BLaER1 treated with 17β-estradiol and CSF1 and Interleukin-3, amounts not matched to agents 10 nM and 100 nM (cell line): ENCODE measurements around the gene C3orf18.
A peak's percentile ranks its signal among the peaks of the same experiment; 100 is the strongest.

Experiments used
- H3K27ac ChIP-seq, 11 experiments: shearing (Covaris generic); formaldehyde crosslinking; 2 replicates each; pipeline ENCODE4 v1.8.1; 2022
- H3K27me3 ChIP-seq, 11 experiments: shearing (Covaris generic); formaldehyde crosslinking; 2 replicates each; pipeline ENCODE4 v1.8.1; 2022
- H3K36me3 ChIP-seq, 11 experiments: shearing (Covaris generic); formaldehyde crosslinking; 2 replicates each; pipeline ENCODE4 v1.8.1; 2022
- H3K4me1 ChIP-seq, 10 experiments: shearing (Covaris generic); formaldehyde crosslinking; 2 replicates each; pipeline ENCODE4 v1.8.1; 2022
- H3K4me2 ChIP-seq, 11 experiments: shearing (Covaris generic); formaldehyde crosslinking; 2 replicates each; pipeline ENCODE4 v1.8.1; 2022
- H3K4me3 ChIP-seq, 10 experiments: shearing (Covaris generic); formaldehyde crosslinking; 2 replicates each; pipeline ENCODE4 v1.8.1; 2022
- H3K9ac ChIP-seq, 11 experiments: shearing (Covaris generic); formaldehyde crosslinking; 2 replicates each; pipeline ENCODE4 v1.8.1; 2022
- H3K9me3 ChIP-seq, 11 experiments: shearing (Covaris generic); formaldehyde crosslinking; replicated peaks in 1 of 11; 2 replicates each; pipeline ENCODE4 v1.8.1; 2022
- H4K20me1 ChIP-seq, 11 experiments: shearing (Covaris generic); formaldehyde crosslinking; 2 replicates each; pipeline ENCODE4 v1.8.1; 2022
- Cebpa-rat ChIP-seq, 11 experiments: shearing (Covaris generic); IDR thresholded peaks; 2 replicates each; pipeline ENCODE4 v1.8.1; 2022

C3orf18 gene

GRCh38 chr3:50550079-50550736 lies 17.3 kb downstream of the C3orf18 start:
- Histone ChIP-seq H3K4me1 (peaks cover 0 to 4% (median 0%) of the 10 kb centered on the region in 10 experiments; a peak in 1 of 20 replicates), H3K4me2 (no peak overlapping the region), H3K9me3 (no peaks in the 10 kb centered on the region), H3K27me3 (no peaks in the 10 kb centered on the region), H3K36me3 (no peaks in the 10 kb centered on the region), H3K27ac (no peak overlapping the region), H3K4me3 (no peak overlapping the region), H4K20me1 (no peaks in the 10 kb centered on the region; a peak in 3 of 22 replicates), H3K9ac (peak overlapping the region in 1 of 11 experiments; percentile 4; a peak in 1 of 22 replicates)
- no peak for TF ChIP-seq Cebpa-rat (IDR thresholded peaks at IDR 0.05)

- peak overlapping the region in 3 of 11 experiments; percentile 13 to 44 (median 21); a peak in 1 of 22 replicates for H3K9ac ChIP-seq
- H3K4me1 ChIP-seq: peaks cover 0 to under 1% (median 0%) of the 10 kb centered on the region in 10 experiments; a peak in 4 of 20 replicates
- TF ChIP-seq Cebpa-rat (IDR thresholded peaks at IDR 0.05): no peak
- H3K4me3 ChIP-seq: no peak overlapping the region
- H3K36me3 ChIP-seq: no peaks in the 10 kb centered on the region
- no peak overlapping the region for H3K27ac ChIP-seq
- no peaks in the 10 kb centered on the region for H3K27me3 ChIP-seq
- H3K9me3 ChIP-seq: no peaks in the 10 kb centered on the region
- H3K4me2 ChIP-seq: no peak overlapping the region
- no peaks in the 10 kb centered on the region; a peak in 3 of 22 replicates for H4K20me1 ChIP-seq
Measured at GRCh38 chr3:50549226-50549625, 18.3 kb downstream of the C3orf18 start.

- Histone ChIP-seq H4K20me1 (peaks cover 0 to 5% (median 0%) of the 10 kb centered on the region in 11 experiments; a peak in 4 of 22 replicates), H3K27ac (no peak overlapping the region), H3K36me3 (no peaks in the 10 kb centered on the region), H3K4me3 (no peak overlapping the region), H3K27me3 (no peaks in the 10 kb centered on the region), H3K4me1 (peaks cover 6 to 16% (median 11%) of the 10 kb centered on the region in 10 experiments; a peak in 18 of 20 replicates), H3K9ac (no peak overlapping the region), H3K4me2 (no peak overlapping the region), H3K9me3 (no peaks in the 10 kb centered on the region)
- no peak for TF ChIP-seq Cebpa-rat (IDR thresholded peaks at IDR 0.05)
Measured at GRCh38 chr3:50545781-50546180, 21.8 kb downstream of the C3orf18 start.

- no peak overlapping the region for H3K4me2 ChIP-seq
Measured at GRCh38 chr3:50542177-50543034, 25.1 kb downstream of the C3orf18 start.

GRCh38 chr3:50539356-50540286 lies 27.9 kb downstream of the C3orf18 start:
- no peak overlapping the region for H3K27ac ChIP-seq
- no peak overlapping the region for H3K9ac ChIP-seq

More at GRCh38 chr3:50542177-50543034, 25.1 kb downstream of the C3orf18 start:
- no peak overlapping the region for H3K4me3 ChIP-seq
- H4K20me1 ChIP-seq: peaks cover 0 to 14% (median 0%) of the 10 kb centered on the region in 11 experiments; a peak in 3 of 22 replicates
- TF ChIP-seq Cebpa-rat (IDR thresholded peaks at IDR 0.05): no peak
- no peak overlapping the region for H3K27ac ChIP-seq
- H3K27me3 ChIP-seq: 0 out of 22 replicates have a peak, but pooled peaks cover 0 to 3% (median 0%) of the 10 kb centered on the region in 11 experiments
- H3K9ac ChIP-seq: no peak overlapping the region
- H3K4me1 ChIP-seq: peaks cover 6 to 16% (median 11%) of the 10 kb centered on the region in 10 experiments; a peak in 18 of 20 replicates
- no peaks in the 10 kb centered on the region for H3K9me3 ChIP-seq
- no peaks in the 10 kb centered on the region for H3K36me3 ChIP-seq

GRCh38 chr3:50537421-50538129 lies 30.0 kb downstream of the C3orf18 start:
- Histone ChIP-seq H3K9me3 (no peaks in the 10 kb centered on the region), H3K36me3 (no peaks in the 10 kb centered on the region), H3K4me2 (no peak overlapping the region), H3K4me1 (peaks cover 0 to 23% (median 18%) of the 10 kb centered on the region in 10 experiments; a peak in 16 of 20 replicates), H4K20me1 (peaks cover 0 to 29% (median 0%) of the 10 kb centered on the region in 11 experiments; a peak in 5 of 22 replicates), H3K9ac (no peak overlapping the region), H3K4me3 (no peak overlapping the region), H3K27me3 (peaks cover 0 to 22% (median 7%) of the 10 kb centered on the region in 11 experiments; a peak in 7 of 22 replicates), H3K27ac (no peak overlapping the region)
- TF ChIP-seq Cebpa-rat (IDR thresholded peaks at IDR 0.05): no peak

More at GRCh38 chr3:50539356-50540286, 27.9 kb downstream of the C3orf18 start:
- Histone ChIP-seq H3K27me3 (peaks cover 0 to 3% (median 0%) of the 10 kb centered on the region in 11 experiments; a peak in 2 of 22 replicates), H3K4me2 (no peak overlapping the region), H3K4me1 (peaks cover 6 to 16% (median 13%) of the 10 kb centered on the region in 10 experiments; a peak in 18 of 20 replicates), H3K36me3 (no peaks in the 10 kb centered on the region), H4K20me1 (peaks cover 0 to 21% (median 0%) of the 10 kb centered on the region in 11 experiments; a peak in 3 of 22 replicates), H3K9me3 (no peaks in the 10 kb centered on the region), H3K4me3 (no peak overlapping the region)
- no peak for TF ChIP-seq Cebpa-rat (IDR thresholded peaks at IDR 0.05)

- TF ChIP-seq Cebpa-rat (IDR thresholded peaks at IDR 0.05): no peak
- Histone ChIP-seq H3K27ac (no peak overlapping the region), H3K27me3 (peaks cover under 1 to 32% (median 12%) of the 10 kb centered on the region in 11 experiments; a peak in 17 of 22 replicates), H3K4me1 (peaks cover 0 to 31% (median 26%) of the 10 kb centered on the region in 10 experiments; a peak in 16 of 20 replicates), H4K20me1 (peaks cover 0 to 38% (median 0%) of the 10 kb centered on the region in 11 experiments; a peak in 5 of 22 replicates), H3K4me2 (no peak overlapping the region), H3K4me3 (no peak overlapping the region), H3K9ac (no peak overlapping the region), H3K9me3 (no peaks in the 10 kb centered on the region), H3K36me3 (no peaks in the 10 kb centered on the region)
Measured at GRCh38 chr3:50536471-50537180, 30.9 kb downstream of the C3orf18 start.
